Lower leg skin (tissue), 4 donors: ENCODE results near the gene RAB3D. TPM values are rescaled to one million over a fixed set of nuclear protein-coding genes. Genes with fewer than 3 reads are reported as not detected.

ENCODE experiments used
- DNase-seq, 2 donors: peaks; one replicate each; pipeline ENCODE4 v3.0.0-alpha.2; 2019; ENCODE audit warnings: low spot score in 2 of 2
- H3K4me3 ChIP-seq: fragments of 200-600 bp; sonication (generic); 2 replicates; pipeline ENCODE4 v1.5.1; 2017; ENCODE audit warnings: mild to moderate bottlenecking, low read depth; ENCODE audit not compliant: poor library complexity, severe bottlenecking
- POLR2A ChIP-seq, 2 donors: fragments of 450-650 bp; IDR thresholded peaks; one replicate each; pipeline ENCODE4 v1.6.1; 2016 to 2017; ENCODE audit warnings: antibody characterized with exemption in 2 of 2, mild to moderate bottlenecking in 1 of 2, moderate library complexity in 1 of 2
- WGBS, 2 donors: methylation state at CpG; one replicate each; pipeline ENCODE4 v1.1.5; 2018; 5-methylcytosine and 5-hydroxymethylcytosine counted together
- intact Hi-C: fragments of 100-400 bp; cut with DNase I; formaldehyde crosslinking; loops from one replicate; pipeline ENCODE4 v1.15.0; 2023; ENCODE audit warnings: low total_unique reads
- total RNA-seq, 4 donors: library from RNA; depleted of rRNA; stranded (reverse); fragments of >200 nt; gene quantifications; one replicate each; pipeline ENCODE4 v1.1.0, GENCODE V29; 2016
- TF ChIP-seq, protein P1 (sequence below), 3 donors: fragments of 450-650 bp; IDR thresholded peaks; one replicate each; pipeline ENCODE4 v1.5.1; 2016; ENCODE audit warnings: antibody characterized with exemption in 3 of 3, mild to moderate bottlenecking in 3 of 3, moderate library complexity in 2 of 3

The RAB3D gene, protein sequence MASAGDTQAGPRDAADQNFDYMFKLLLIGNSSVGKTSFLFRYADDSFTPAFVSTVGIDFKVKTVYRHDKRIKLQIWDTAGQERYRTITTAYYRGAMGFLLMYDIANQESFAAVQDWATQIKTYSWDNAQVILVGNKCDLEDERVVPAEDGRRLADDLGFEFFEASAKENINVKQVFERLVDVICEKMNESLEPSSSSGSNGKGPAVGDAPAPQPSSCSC
- total RNA-seq, result 100 to 1,000 TPM in 2 of 4 donors, 10 to 100 TPM in 2; 88.6 to 107 (median 98.0) TPM

DNA sequence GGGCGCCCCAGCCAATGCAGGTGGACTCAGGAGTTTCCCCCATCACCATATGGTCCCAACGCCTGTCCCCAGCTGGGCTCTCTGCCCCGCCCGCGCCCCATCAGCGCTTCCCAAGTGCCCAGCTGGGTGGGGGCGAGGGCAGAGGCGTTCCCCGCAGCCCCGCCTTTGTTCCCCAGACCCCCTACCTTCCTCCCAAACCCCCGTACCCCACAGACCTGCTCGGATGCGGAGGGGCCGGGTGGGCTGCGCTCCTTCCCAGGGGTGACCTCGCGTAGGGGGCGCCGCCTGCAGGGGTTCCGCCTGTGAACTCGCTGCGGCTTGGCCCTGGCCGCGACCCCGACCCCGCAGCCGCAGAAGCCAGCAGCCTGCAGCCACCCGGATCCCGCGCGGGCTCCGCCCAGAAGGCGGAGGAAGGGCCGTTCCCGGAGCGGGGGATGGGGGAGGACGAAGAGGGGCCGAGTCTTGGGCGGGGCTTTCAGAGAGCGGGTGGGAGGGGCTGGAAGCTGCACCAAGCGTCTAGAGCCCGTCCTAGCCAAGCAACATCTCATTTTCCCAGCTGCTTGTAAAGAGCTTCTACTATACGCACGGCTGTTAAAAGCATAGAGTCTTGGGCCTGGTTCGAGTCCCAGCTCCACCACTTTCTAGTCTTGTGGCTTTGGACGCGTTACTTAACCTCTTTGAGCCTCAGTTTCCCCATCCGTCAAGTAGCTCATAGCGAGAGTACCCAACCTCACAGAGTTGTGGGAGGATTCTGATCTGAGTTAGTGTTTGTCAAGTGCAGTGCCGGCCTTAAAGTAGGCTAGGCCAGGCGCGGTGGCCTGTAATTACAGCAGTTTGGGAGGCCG is at the start of gene RAB3D:
TSS of gene RAB3D (minus strand) at position 404 of the 845 bp plus-strand sequence. CDS start 2,258 bp downstream, outside the sequence.
- H3K4me3 ChIP-seq, result peak within 1 kb of the TSS; percentile 84
- 5 to 8% methylated on average over 37 to 43 of the region's 53 CpGs for WGBS, 2 donors
- peak; percentile 91 to 99 for DNase-seq
- intact Hi-C loops, result no loop called here
- no peak for TF ChIP-seq POLR2A (IDR thresholded peaks at IDR 0.05)
- TF ChIP-seq, protein P1, sequence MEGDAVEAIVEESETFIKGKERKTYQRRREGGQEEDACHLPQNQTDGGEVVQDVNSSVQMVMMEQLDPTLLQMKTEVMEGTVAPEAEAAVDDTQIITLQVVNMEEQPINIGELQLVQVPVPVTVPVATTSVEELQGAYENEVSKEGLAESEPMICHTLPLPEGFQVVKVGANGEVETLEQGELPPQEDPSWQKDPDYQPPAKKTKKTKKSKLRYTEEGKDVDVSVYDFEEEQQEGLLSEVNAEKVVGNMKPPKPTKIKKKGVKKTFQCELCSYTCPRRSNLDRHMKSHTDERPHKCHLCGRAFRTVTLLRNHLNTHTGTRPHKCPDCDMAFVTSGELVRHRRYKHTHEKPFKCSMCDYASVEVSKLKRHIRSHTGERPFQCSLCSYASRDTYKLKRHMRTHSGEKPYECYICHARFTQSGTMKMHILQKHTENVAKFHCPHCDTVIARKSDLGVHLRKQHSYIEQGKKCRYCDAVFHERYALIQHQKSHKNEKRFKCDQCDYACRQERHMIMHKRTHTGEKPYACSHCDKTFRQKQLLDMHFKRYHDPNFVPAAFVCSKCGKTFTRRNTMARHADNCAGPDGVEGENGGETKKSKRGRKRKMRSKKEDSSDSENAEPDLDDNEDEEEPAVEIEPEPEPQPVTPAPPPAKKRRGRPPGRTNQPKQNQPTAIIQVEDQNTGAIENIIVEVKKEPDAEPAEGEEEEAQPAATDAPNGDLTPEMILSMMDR (IDR thresholded peaks at IDR 0.05), result no peak

DNA sequence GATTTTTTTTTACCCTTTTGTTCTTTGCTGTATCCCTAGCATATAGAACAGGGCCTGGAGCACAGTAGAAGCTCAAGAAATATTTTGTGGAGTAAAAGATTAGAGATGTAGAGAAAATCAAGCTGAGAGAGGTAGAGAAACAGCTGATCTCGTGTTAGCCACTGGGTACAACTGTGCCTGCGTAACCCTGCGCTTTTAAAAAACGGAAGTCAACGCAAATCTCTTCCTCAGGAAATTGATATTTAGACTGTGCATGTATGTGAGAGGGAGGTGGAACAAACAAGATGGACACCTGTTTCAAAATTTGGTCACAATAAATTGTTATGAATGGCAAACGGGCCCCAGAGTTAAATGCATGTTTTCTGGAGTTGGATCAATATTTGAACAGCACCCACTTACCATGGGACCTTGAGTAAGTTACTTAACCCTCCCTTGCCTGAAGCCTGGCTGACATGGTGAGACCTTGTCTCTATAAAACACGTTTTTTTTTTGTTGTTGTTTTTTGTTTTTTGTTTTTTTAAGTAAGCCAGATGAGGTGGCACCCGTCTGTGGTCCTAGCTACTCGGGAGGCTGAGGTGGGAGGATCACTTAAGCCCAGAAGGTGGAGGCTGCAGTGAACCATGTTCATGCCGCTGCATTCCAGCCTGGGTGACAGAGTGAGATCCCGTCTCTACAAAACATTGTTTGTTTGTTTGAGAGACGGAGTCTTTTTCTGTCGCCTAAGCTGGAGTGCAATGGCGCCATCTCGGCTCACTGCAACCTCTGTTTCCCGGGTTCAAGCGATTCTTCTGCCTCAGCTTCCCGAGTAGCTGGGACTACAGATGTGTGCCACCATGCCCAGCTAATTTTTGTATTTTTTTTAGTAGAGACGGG is 47.9 kb upstream of the RAB3D start:
- TF ChIP-seq POLR2A (IDR thresholded peaks at IDR 0.05), result no peak
- TF ChIP-seq, protein P1 (IDR thresholded peaks at IDR 0.05), result no peak
- no peak for DNase-seq
- no peak overlapping the region for H3K4me3 ChIP-seq
- 72 to 79% methylated on average over 19 of the region's 19 CpGs for WGBS, 2 donors
- intact Hi-C loops, result no loop called here

DNA sequence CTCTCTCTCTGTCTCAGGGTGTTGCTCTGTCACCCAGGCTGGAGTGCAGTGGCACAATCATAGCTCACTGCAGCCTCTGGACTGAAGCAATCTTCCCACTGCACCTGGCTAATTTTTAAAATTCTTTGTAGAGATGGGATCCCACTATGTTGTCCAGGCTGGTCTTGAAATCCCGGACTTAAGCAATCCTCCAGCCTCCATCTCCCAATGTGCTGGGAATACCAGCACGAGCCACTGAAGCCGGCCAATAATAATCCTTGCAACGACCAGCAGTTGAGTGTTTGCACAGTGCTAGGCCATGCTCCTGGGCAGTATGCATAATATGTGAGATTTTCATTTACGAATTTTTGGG is 45.3 kb upstream of the RAB3D start:
- H3K4me3 ChIP-seq, result no peak overlapping the region
- TF ChIP-seq, protein P1 (IDR thresholded peaks at IDR 0.05), result no peak
- no peak for TF ChIP-seq POLR2A (IDR thresholded peaks at IDR 0.05)
- WGBS, 2 donors, result 86 to 87% methylated on average over 5 of the region's 5 CpGs
- intact Hi-C loops, result no loop called here
- DNase-seq, result no peak

DNA sequence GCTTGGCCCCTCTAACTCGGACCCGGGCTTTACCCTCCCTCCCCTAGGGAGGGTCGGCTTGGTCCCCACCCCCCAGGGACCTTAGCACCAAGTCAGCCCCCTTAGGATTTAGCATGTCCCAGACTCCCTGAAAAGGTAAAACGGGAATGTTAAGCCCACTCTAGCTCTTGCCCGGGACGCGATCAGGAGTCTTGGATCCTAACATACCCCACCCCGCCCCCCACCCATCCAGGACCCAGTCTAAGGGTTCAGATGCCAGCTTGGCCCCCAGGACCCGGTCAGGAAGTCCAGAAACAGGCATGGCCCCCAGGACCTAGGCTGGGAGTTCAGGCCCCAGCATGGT is 44.2 kb upstream of the RAB3D start:
- TF ChIP-seq POLR2A (IDR thresholded peaks at IDR 0.05), result no peak
- TF ChIP-seq, protein P1 (IDR thresholded peaks at IDR 0.05), result no peak
- no peak overlapping the region for H3K4me3 ChIP-seq
- no peak for DNase-seq
- intact Hi-C loops, result no loop called here
- 3 to 4% methylated on average over 7 of the region's 9 CpGs for WGBS, 2 donors

DNA sequence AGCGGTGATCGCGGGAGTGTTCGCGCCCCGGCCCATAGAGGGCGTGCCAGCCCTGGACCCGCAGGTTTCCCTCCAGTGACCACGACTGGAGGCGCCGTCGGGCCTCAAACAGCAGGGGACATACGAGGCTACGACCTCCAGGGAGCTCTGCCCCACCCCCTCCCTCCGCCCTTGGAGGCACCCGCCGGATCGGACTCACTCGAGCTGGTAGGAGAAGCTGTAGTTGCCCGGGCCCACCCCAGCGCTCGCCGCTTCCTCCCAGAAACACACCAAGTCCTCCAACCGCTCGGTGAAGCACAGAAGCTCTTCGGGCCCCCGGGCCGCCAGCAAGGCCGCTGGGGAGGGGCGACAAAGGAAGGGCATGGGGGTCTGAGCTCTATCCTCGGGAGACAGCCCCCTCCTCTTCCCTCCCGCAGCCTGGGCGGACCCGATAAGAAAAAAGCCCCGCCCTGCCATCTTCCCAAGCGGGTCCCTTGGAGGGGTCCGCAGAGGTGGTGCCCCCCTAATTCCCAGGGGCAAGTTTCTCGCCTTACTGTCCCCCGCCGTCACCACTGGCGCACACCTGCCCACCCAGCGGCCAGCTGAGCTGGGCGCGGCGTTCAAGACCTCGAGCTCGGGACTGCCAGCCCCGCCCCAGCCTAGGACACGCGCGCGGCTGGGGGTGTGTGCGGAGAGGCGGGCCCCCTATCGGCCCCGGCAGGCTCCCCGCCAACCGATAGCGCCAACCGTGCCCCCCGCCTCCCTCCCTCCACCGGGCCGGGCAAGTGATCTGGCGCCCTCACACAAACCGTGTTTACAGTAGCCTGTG is 43.6 kb upstream of the RAB3D start:
- intact Hi-C loops, result no loop called here
- WGBS, 2 donors, result 1% methylated on average over 27 to 41 of the region's 65 CpGs
- peak overlapping the region; percentile 6 for H3K4me3 ChIP-seq
- peak in 1 of 2 donors; percentile 90 for DNase-seq
- no peak for TF ChIP-seq POLR2A (IDR thresholded peaks at IDR 0.05)
- TF ChIP-seq, protein P1 (IDR thresholded peaks at IDR 0.05), result peak in 1 of 3 donors; percentile 20
